SKM-1 treated with dmso at 0.1 percent for 144 hours (cell line): ENCODE data around the gene SMIM13.

Experiments
- DNase-seq: peaks from one replicate; lab custom pipeline; 2025; ENCODE audit not compliant: unreplicated experiment; lab: John Stamatoyannopoulos, UW

Gene SMIM13

DNA sequence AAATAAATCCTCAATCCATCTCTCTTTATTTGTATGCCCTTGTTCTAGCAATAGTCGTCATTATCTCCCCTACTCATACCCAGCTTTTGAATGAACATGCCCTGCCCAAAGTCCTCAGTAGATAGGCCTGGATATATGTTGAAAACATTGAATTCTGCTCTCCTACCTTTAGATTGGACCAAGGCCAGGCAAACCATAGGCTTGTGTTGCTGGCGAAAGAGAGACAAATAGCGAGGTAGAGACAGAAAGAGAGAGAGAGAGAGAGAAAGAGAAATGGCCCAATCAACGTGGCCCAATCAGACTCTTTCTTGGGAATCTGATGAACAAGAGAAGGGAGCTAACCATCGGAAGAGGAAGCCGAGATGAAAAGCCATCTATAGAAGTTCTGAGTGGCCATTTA lies 93.7 kb downstream of the SMIM13 start:
- DNase-seq, result no peak
